NCI-H748 treated with DMSO at 0.1 percent for 48 hours (cell line): Measurements from ENCODE around the gene NHS.

Experiments
- DNase-seq: peaks from one replicate; lab custom pipeline; 2025; lab: John Stamatoyannopoulos, UW

NHS gene

GRCh38 chrX:17622331-17622730, 247.3 kb downstream of the NHS start:
- DNase-seq: no peak

GRCh38 chrX:17623750-17624149, 248.8 kb downstream of the NHS start:
- DNase-seq: no peak

GRCh38 chrX:17627026-17627425, 252.0 kb downstream of the NHS start:
- no peak for DNase-seq

- DNase-seq: no peak
These were observed 254.0 kb downstream of the NHS start for GRCh38 chrX:17628976-17629375.

- DNase-seq: no peak
These were observed 254.5 kb downstream of the NHS start for GRCh38 chrX:17629519-17629918.

- no peak for DNase-seq
These were observed 256.6 kb downstream of the NHS start for GRCh38 chrX:17631647-17632046.

- no peak for DNase-seq
These were observed 257.9 kb downstream of the NHS start for GRCh38 chrX:17632942-17633341.

GRCh38 chrX:17633546-17633945, 258.5 kb downstream of the NHS start:
- DNase-seq: peak; percentile 44

- peak; percentile 59 for DNase-seq
These were observed 259.7 kb downstream of the NHS start for GRCh38 chrX:17634542-17635207.

GRCh38 chrX:17635231-17635630, 260.2 kb downstream of the NHS start:
- peak; percentile 45 for DNase-seq

GRCh38 chrX:17637235-17637634, 262.2 kb downstream of the NHS start:
- DNase-seq: no peak

- no peak for DNase-seq
These were observed 263.7 kb downstream of the NHS start for GRCh38 chrX:17638731-17639130.

- no peak for DNase-seq
These were observed 267.9 kb downstream of the NHS start for GRCh38 chrX:17642891-17643290.

GRCh38 chrX:17643528-17643927, 268.5 kb downstream of the NHS start:
- DNase-seq: no peak

- no peak for DNase-seq
These were observed 269.0 kb downstream of the NHS start for GRCh38 chrX:17644001-17644400.

- no peak for DNase-seq
These were observed 279.1 kb downstream of the NHS start for GRCh38 chrX:17654116-17654515.

- no peak for DNase-seq
These were observed 280.4 kb downstream of the NHS start for GRCh38 chrX:17655211-17656034.

- DNase-seq: no peak
These were observed 281.0 kb downstream of the NHS start for GRCh38 chrX:17656035-17656418.

GRCh38 chrX:17656556-17656955, 281.6 kb downstream of the NHS start:
- DNase-seq: no peak

- no peak for DNase-seq
These were observed 287.4 kb downstream of the NHS start for GRCh38 chrX:17662391-17662790.

- no peak for DNase-seq
These were observed 293.9 kb downstream of the NHS start for GRCh38 chrX:17668929-17669328.

GRCh38 chrX:17669458-17669857, 294.5 kb downstream of the NHS start:
- DNase-seq: no peak

GRCh38 chrX:17669891-17670290, 294.9 kb downstream of the NHS start:
- no peak for DNase-seq

GRCh38 chrX:17670874-17671273, 295.9 kb downstream of the NHS start:
- DNase-seq: no peak
